Hepatocyte (in vitro differentiated cells): ENCODE measurements around the gene SYT1. TPM values are rescaled to one million over a fixed set of nuclear protein-coding genes. Genes with fewer than 3 reads are reported as not detected.

ENCODE experiments used
- DNase-seq: peaks from one replicate; pipeline ENCODE4 v3.0.0-alpha.2; 2016; ENCODE audit warnings: low spot score
- H2AFZ ChIP-seq: fragments of 200-600 bp; sonication (generic); 2 replicates; pipeline ENCODE4 v1.6.0; 2016; ENCODE audit warnings: antibody characterized with exemption, mild to moderate bottlenecking
- H3K27ac ChIP-seq: fragments of 200-600 bp; sonication (generic); 2 replicates; pipeline ENCODE4 v1.5.1; 2016; ENCODE audit warnings: mild to moderate bottlenecking
- H3K27me3 ChIP-seq: fragments of 200-600 bp; sonication (generic); 2 replicates; pipeline ENCODE4 v1.6.1; 2016
- H3K36me3 ChIP-seq: fragments of 200-600 bp; sonication (generic); replicated peaks from 2 replicates; pipeline ENCODE4 v1.5.1; 2016; ENCODE audit warnings: low read depth; ENCODE audit not compliant: insufficient read depth
- H3K4me1 ChIP-seq: fragments of 200-600 bp; sonication (generic); 2 replicates; pipeline ENCODE4 v1.5.1; 2016; ENCODE audit warnings: mild to moderate bottlenecking, moderate library complexity; ENCODE audit not compliant: insufficient read depth
- H3K4me2 ChIP-seq: fragments of 200-600 bp; sonication (generic); 2 replicates; pipeline ENCODE4 v1.6.0; 2016
- H3K4me3 ChIP-seq: fragments of 200-600 bp; sonication (generic); 2 replicates; pipeline ENCODE4 v1.5.1; 2016; ENCODE audit warnings: mild to moderate bottlenecking
- H3K79me2 ChIP-seq: fragments of 200-600 bp; sonication (generic); 2 replicates; pipeline ENCODE4 v1.6.0; 2017; ENCODE audit warnings: mild to moderate bottlenecking
- H3K9me2 ChIP-seq: fragments of 200-600 bp; sonication (generic); replicated peaks from 2 replicates; pipeline ENCODE4 v1.6.0; 2017; ENCODE audit warnings: mild to moderate bottlenecking; ENCODE audit not compliant: insufficient read depth
- H3K9me3 ChIP-seq: fragments of 200-600 bp; sonication (generic); 2 replicates; pipeline ENCODE4 v1.5.1; 2016; ENCODE audit warnings: low read depth, mild to moderate bottlenecking
- H4K20me1 ChIP-seq: fragments of 200-600 bp; sonication (generic); 2 replicates; pipeline ENCODE4 v1.6.0; 2016; ENCODE audit warnings: mild to moderate bottlenecking; ENCODE audit not compliant: insufficient read depth, poor library complexity, severe bottlenecking
- CTCF ChIP-seq: fragments of 200-600 bp; sonication (generic); IDR thresholded peaks from 2 replicates; pipeline ENCODE4 v1.5.1; 2016; ENCODE audit warnings: antibody characterized with exemption, mild to moderate bottlenecking; ENCODE audit not compliant: poor library complexity
- EZH2 ChIP-seq: fragments of 200-600 bp; sonication (generic); IDR thresholded peaks from 2 replicates; pipeline ENCODE4 v1.6.1; 2016; ENCODE audit warnings: antibody characterized with exemption, mild to moderate bottlenecking, borderline replicate concordance
- EZH2phosphoT487 ChIP-seq: fragments of 200-600 bp; sonication (generic); IDR thresholded peaks from one replicate; pipeline ENCODE4 v1.6.1; 2018; ENCODE audit warnings: antibody characterized with exemption, mild to moderate bottlenecking, low read depth, moderate library complexity; ENCODE audit not compliant: unreplicated experiment, severe bottlenecking
- WGBS: methylation state at CpG from one replicate; pipeline ENCODE4 v1.1.6; 2016; ENCODE audit warnings: low lambda C conversion rate; ENCODE audit errors: missing lambda C conversion rate; 5-methylcytosine and 5-hydroxymethylcytosine counted together
- polyA plus RNA-seq: library from polyadenylated mRNA; unstranded; fragments of >200 nt; fragmentation: Nextera tagmentation; extraction: Ambion mirVana; gene quantifications from 2 replicates; pipeline ENCODE4 v1.2.1, GENCODE V29; 2016
- total RNA-seq: library from RNA; depleted of rRNA; stranded (reverse); fragments of >200 nt; gene quantifications from 2 replicates; pipeline ENCODE4 v1.2.3, GENCODE V29; 2014

Gene SYT1
- total and polyA plus RNA-seq, 2 experiments from 2014 or later = 1.3 to 2.5 TPM

DNA sequence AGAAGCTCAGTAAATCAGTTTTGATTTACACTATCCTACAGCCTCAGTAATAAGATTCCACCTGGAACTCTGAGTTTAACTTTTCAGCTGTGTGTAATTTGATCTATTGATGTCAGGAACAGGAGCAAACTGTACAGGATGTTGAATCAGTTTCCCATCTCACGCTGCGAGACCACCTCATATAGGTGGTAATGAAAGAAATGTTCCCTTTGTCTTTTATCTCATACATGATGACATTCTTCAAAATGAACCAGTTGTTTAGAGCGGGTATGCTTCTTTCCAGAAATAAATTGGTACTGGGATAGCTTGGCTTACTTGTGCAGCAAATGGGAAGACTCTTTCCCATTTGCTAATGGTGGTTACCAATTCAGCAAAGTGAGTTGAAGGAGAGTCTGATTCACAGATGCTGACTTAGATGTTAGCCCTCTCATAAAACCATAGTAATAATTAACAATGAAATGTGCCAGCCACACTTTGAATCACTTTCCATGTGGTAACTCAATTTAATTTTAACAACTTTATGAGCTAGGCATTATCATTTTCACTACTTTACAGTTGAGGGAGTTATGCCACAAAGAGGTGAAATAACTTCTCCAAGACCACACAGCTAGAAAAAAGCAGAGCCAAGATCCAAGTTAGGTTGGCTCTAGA is 574.7 kb downstream of the SYT1 start:
- WGBS = 77% methylated on average over 3 of the region's 3 CpGs
- DNase-seq = no peak
- H3K4me1 ChIP-seq = peaks cover 9% of the 10 kb centered on the region
- H2AFZ ChIP-seq = no peak overlapping the region
- no peak overlapping the region for H3K4me3 ChIP-seq
- no peak overlapping the region for H3K4me2 ChIP-seq
- H3K9me2 ChIP-seq = no peaks in the 10 kb centered on the region
- H3K27ac ChIP-seq = no peak overlapping the region
- H3K36me3 ChIP-seq = no peaks in the 10 kb centered on the region
- H3K27me3 ChIP-seq = no peaks in the 10 kb centered on the region
- TF ChIP-seq EZH2 (no peak), EZH2phosphoT487 (no peak), CTCF (no peak)
- H4K20me1 ChIP-seq = no peaks in the 10 kb centered on the region
- H3K79me2 ChIP-seq = no peaks in the 10 kb centered on the region
- no peaks in the 10 kb centered on the region for H3K9me3 ChIP-seq

- Histone ChIP-seq H3K4me3 (no peak overlapping the region), H3K4me1 (peaks cover 9% of the 10 kb centered on the region), H3K9me3 (no peaks in the 10 kb centered on the region), H4K20me1 (no peaks in the 10 kb centered on the region), H3K79me2 (no peaks in the 10 kb centered on the region), H3K4me2 (no peak overlapping the region), H3K36me3 (no peaks in the 10 kb centered on the region), H2AFZ (no peak overlapping the region), H3K27ac (no peak overlapping the region), H3K9me2 (no peaks in the 10 kb centered on the region), H3K27me3 (no peaks in the 10 kb centered on the region)
- TF ChIP-seq CTCF (no peak), EZH2 (no peak), EZH2phosphoT487 (no peak)
- no peak for DNase-seq
- WGBS = 78% methylated on average over 4 of the region's 4 CpGs
These were observed 577.0 kb downstream of the SYT1 start for GRCh38 chr12:79441534-79441933.

GRCh38 chr12:79442396-79442795 is 577.8 kb downstream of the SYT1 start:
- Histone ChIP-seq H4K20me1 (no peaks in the 10 kb centered on the region), H2AFZ (no peak overlapping the region)

More at GRCh38 chr12:79442396-79442795, 577.8 kb downstream of the SYT1 start:
- H3K4me1 ChIP-seq = peaks cover 9% of the 10 kb centered on the region
- no peak overlapping the region for H3K4me3 ChIP-seq
- H3K9me2 ChIP-seq = no peaks in the 10 kb centered on the region
- no peak overlapping the region for H3K27ac ChIP-seq
- no peak overlapping the region for H3K4me2 ChIP-seq
- H3K27me3 ChIP-seq = no peaks in the 10 kb centered on the region
- H3K9me3 ChIP-seq = no peaks in the 10 kb centered on the region
- TF ChIP-seq EZH2phosphoT487 (no peak), CTCF (no peak), EZH2 (no peak)
- no peaks in the 10 kb centered on the region for H3K79me2 ChIP-seq
- no peaks in the 10 kb centered on the region for H3K36me3 ChIP-seq
- DNase-seq = no peak
